Caco-2 (cell line): ENCODE results near the gene ZNF148. TPM values are rescaled to one million over a fixed set of nuclear protein-coding genes. Genes with fewer than 3 reads are reported as not detected.

Experiments used
- BruUV-seq: library from RNA; stranded (reverse); fragments of 400-500 nt; replicated peaks from 2 replicates; lab custom pipeline; 2021; lab: Mats Ljungman, UMichigan
- CTCF ChIA-PET: fragments of 300-600 bp; sonication (Branson Sonifier 250); formaldehyde crosslinking; loops from one replicate; lab custom pipeline; 2022; ENCODE audit warnings: antibody characterized with exemption; lab: Charles Lee
- POLR2A ChIA-PET: fragments of 300-600 bp; sonication (Branson Sonifier 250); formaldehyde crosslinking; loops from one replicate; lab custom pipeline; 2022; ENCODE audit warnings: antibody characterized with exemption; lab: Charles Lee
- DNase-seq, 2 experiments: peaks; one replicate each; pipeline versions ENCODE4 v3.0.0 to v3.0.0-alpha.2; 2020 to 2022
- H3K27me3 ChIP-seq: replicated peaks from 2 replicates; pipeline ENCODE4 v1.6.0; 2011; ENCODE audit warnings: low read length; ENCODE audit not compliant: control insufficient read depth, insufficient read depth
- H3K36me3 ChIP-seq: 2 replicates; pipeline ENCODE4 v1.5.1; 2011; ENCODE audit warnings: low read length; ENCODE audit not compliant: control insufficient read depth, insufficient read depth
- H3K4me1 ChIP-seq: fragments of 250-450 bp; sonication (Bioruptor Pico); 2 replicates; pipeline ENCODE4 v1.5.1; 2020; ENCODE audit warnings: mild to moderate bottlenecking
- H3K4me3 ChIP-seq: 2 replicates; pipeline ENCODE4 v1.5.1; 2011; ENCODE audit warnings: low read depth, mild to moderate bottlenecking, control low read depth, low read length
- H3K9me3 ChIP-seq: fragments of 250-450 bp; sonication (Bioruptor Pico); 2 replicates; pipeline ENCODE4 v1.5.1; 2020; ENCODE audit warnings: mild to moderate bottlenecking, moderate library complexity
- H3K27ac Mint-ChIP-seq: one replicate; pipeline ENCODE4 v1.8.0; 2022; ENCODE audit warnings: mixed read lengths; ENCODE audit not compliant: unreplicated experiment
- H3K27me3 Mint-ChIP-seq: one replicate; pipeline ENCODE4 v1.8.0; 2022; ENCODE audit warnings: mixed read lengths; ENCODE audit not compliant: insufficient read depth, unreplicated experiment
- H3K36me3 Mint-ChIP-seq: one replicate; pipeline ENCODE4 v1.8.0; 2022; ENCODE audit warnings: mild to moderate bottlenecking, mixed read lengths; ENCODE audit not compliant: insufficient read depth, unreplicated experiment
- H3K4me1 Mint-ChIP-seq: one replicate; pipeline ENCODE4 v1.8.0; 2022; ENCODE audit warnings: low read depth, mixed read lengths; ENCODE audit not compliant: unreplicated experiment
- H3K4me3 Mint-ChIP-seq: one replicate; pipeline ENCODE4 v1.8.0; 2022; ENCODE audit warnings: mild to moderate bottlenecking, moderate library complexity, mixed read lengths; ENCODE audit not compliant: unreplicated experiment
- H3K9me3 Mint-ChIP-seq: one replicate; pipeline ENCODE4 v1.8.0; 2022; ENCODE audit warnings: mixed read lengths; ENCODE audit not compliant: unreplicated experiment
- CTCF ChIP-seq, 2 experiments: fragments of 200-600 bp in 1 of 2; IDR thresholded peaks; 1 replicate in 1 of 2; 2 replicates in 1 of 2; pipeline versions ENCODE4 v1.5.1 to v1.8.0; 2011 to 2022; ENCODE audit warnings: antibody characterized with exemption in 1 of 2, control low read depth in 1 of 2, inconsistent platforms in 1 of 2, low read depth in 1 of 2, low read length in 1 of 2, mild to moderate bottlenecking in 1 of 2, moderate library complexity in 1 of 2; ENCODE audit not compliant: insufficient read depth in 1 of 2, severe bottlenecking in 1 of 2, unreplicated experiment in 1 of 2
- intact Hi-C: fragments of 100-400 bp; cut with micrococcal nuclease; formaldehyde crosslinking; loops from one replicate; pipeline ENCODE4 v1.10.0; 2022; ENCODE audit not compliant: unreplicated experiment
- total RNA-seq: library from RNA; stranded (reverse); gene quantifications from 2 replicates; pipeline ENCODE4 v1.2.3, GENCODE V29; 2022

ZNF148 gene
- total RNA-seq, 1 experiment from 2014 or later = 33.3 TPM

- Mint-ChIP-seq H3K4me3 (no peak overlapping the region), H3K36me3 (no peaks in the 10 kb centered on the region), H3K4me1 (peaks cover 27% of the 10 kb centered on the region), H3K27me3 (no peaks in the 10 kb centered on the region), H3K9me3 (no peaks in the 10 kb centered on the region), H3K27ac (no peak overlapping the region)
- no peak for TF ChIP-seq CTCF (IDR thresholded peaks at IDR 0.05; ENCODE audit: insufficient read depth in 1 of 2, low read depth in 1 of 2, low read length in 1 of 2, severe bottlenecking in 1 of 2, unreplicated experiment in 1 of 2)
- no peaks in the 10 kb centered on the region for H3K36me3 ChIP-seq
- peaks cover 11% of the 10 kb centered on the region for H3K4me1 ChIP-seq
- no peak for DNase-seq
- H3K9me3 ChIP-seq = 0 out of 2 replicates have a peak, but pooled peaks cover 4% of the 10 kb centered on the region
- POLR2A ChIA-PET = no interaction called here
- intact Hi-C loops = no loop called here
- CTCF ChIA-PET = no interaction called here
- no peak overlapping the region for H3K4me3 ChIP-seq
- no TSS peak for BruUV-seq
- H3K27me3 ChIP-seq = no peaks in the 10 kb centered on the region
These were observed 8.6 kb upstream of the ZNF148 start for GRCh38 chr3:125383744-125384143.

- ChIA-PET CTCF (interaction anchor here (0.6 kb wide), 1 partner anchor 422 kb away, joined by 3 read pairs; no protein-coding TSS in a partner anchor), POLR2A (no interaction called here)
- DNase-seq = no peak
- H3K9me3 Mint-ChIP-seq = no peaks in the 10 kb centered on the region
- no peaks in the 10 kb centered on the region for H3K27me3 Mint-ChIP-seq
- Histone ChIP-seq H3K36me3 (no peaks in the 10 kb centered on the region), H3K4me1 (peaks cover 16% of the 10 kb centered on the region), H3K27me3 (no peaks in the 10 kb centered on the region), H3K9me3 (no peaks in the 10 kb centered on the region), H3K4me3 (no peak overlapping the region)
- H3K4me1 Mint-ChIP-seq = peaks cover 38% of the 10 kb centered on the region
- H3K27ac Mint-ChIP-seq = no peak overlapping the region
- no peaks in the 10 kb centered on the region for H3K36me3 Mint-ChIP-seq
- H3K4me3 Mint-ChIP-seq = no peak overlapping the region
- no TSS peak for BruUV-seq
- intact Hi-C loops = no loop called here
- no peak for TF ChIP-seq CTCF (IDR thresholded peaks at IDR 0.05; ENCODE audit: insufficient read depth in 1 of 2, low read depth in 1 of 2, low read length in 1 of 2, severe bottlenecking in 1 of 2, unreplicated experiment in 1 of 2)
These were observed 7.2 kb upstream of the ZNF148 start for GRCh38 chr3:125382298-125382697.

GRCh38 chr3:125381743-125382142 is 6.6 kb upstream of the ZNF148 start:
- H3K4me1 ChIP-seq = peaks cover 16% of the 10 kb centered on the region
- Mint-ChIP-seq H3K27me3 (no peaks in the 10 kb centered on the region), H3K4me3 (no peak overlapping the region), H3K36me3 (no peaks in the 10 kb centered on the region), H3K4me1 (peaks cover 38% of the 10 kb centered on the region), H3K27ac (no peak overlapping the region), H3K9me3 (no peaks in the 10 kb centered on the region)
- POLR2A ChIA-PET = interaction anchor here (0.5 kb wide), 1 partner anchor 176 kb away, joined by 3 read pairs; no protein-coding TSS in a partner anchor
- intact Hi-C loops = no loop called here
- no peaks in the 10 kb centered on the region for H3K36me3 ChIP-seq
- no peak overlapping the region for H3K4me3 ChIP-seq
- BruUV-seq = no TSS peak
- no peaks in the 10 kb centered on the region for H3K27me3 ChIP-seq
- no peaks in the 10 kb centered on the region for H3K9me3 ChIP-seq
- no peak for TF ChIP-seq CTCF (IDR thresholded peaks at IDR 0.05; ENCODE audit: insufficient read depth in 1 of 2, low read depth in 1 of 2, low read length in 1 of 2, severe bottlenecking in 1 of 2, unreplicated experiment in 1 of 2)
- peak; percentile 23 to 37 for DNase-seq
- CTCF ChIA-PET = interaction anchor here (0.6 kb wide), 1 partner anchor 422 kb away, joined by 3 read pairs; no protein-coding TSS in a partner anchor
